GM18505 (cell line): ENCODE measurements around the gene CD109.

Experiments
- ATAC-seq: cut with Tn5 transposase; IDR thresholded peaks from one replicate; pipeline ENCODE4 v1.9.1; 2021; ENCODE audit not compliant: unreplicated experiment
- POLR2A ChIP-seq: IDR thresholded peaks from 4 replicates; pipeline ENCODE4 v1.6.1; 2011; ENCODE audit warnings: borderline replicate concordance; ENCODE audit not compliant: insufficient read depth, insufficient read length; ENCODE audit errors: extremely low read depth

Gene CD109

GRCh38 chr6:73727114-73727513 is 31.1 kb downstream of the CD109 start:
- TF ChIP-seq POLR2A = no peak
- no peak for ATAC-seq

DNA sequence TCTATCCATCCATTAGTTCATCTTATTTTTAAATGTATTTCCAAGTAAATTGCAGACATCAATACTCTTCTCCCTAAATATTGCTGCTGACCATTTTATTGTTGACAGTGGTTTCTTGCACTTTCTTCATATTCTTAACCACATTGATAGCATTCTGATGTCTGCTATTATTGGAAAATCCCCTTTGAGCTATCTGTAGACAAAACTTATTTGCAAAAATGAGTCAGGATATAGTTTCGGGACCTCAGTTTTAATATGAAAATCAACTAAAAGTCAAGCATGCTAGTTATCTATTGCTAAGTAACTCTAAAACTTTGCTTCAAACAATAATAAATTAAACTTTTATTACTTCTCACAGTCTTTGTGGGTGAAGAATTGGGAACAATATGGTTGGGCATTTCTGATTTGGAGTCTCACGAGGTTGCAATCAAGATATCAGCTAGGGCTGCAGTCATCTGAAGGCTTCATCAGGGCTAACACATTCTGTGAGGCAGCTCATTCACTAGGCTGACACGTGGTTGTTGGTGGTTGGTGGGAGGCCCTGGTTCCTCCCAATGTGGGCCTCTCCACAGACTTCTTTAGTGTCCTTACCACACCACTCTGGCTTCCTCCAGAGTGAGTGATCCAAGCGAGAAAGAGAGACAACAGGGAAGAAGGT is 32.7 kb downstream of the CD109 start:
- no peak for TF ChIP-seq POLR2A
- ATAC-seq = peak; percentile 57

DNA sequence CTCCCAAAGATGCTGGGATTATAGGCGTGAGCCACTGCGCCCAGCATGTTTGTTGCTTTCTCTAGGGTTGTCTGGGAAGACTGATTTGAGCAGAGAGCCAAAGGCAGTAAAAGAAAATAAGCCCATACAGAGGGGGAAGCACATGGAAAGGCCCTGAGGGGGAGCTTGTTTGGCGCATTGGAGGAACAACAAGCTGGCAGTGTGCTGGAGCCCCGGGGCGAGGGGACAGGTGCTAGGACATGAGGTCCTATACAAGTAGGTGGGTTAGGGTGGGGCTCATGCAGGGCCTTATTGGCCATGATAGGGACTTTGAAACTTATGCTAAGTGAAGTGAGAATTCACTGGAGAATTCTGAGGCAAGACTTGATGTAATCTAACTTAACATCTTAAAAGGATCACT is 35.3 kb downstream of the CD109 start:
- ATAC-seq = no peak
- TF ChIP-seq POLR2A = no peak

DNA sequence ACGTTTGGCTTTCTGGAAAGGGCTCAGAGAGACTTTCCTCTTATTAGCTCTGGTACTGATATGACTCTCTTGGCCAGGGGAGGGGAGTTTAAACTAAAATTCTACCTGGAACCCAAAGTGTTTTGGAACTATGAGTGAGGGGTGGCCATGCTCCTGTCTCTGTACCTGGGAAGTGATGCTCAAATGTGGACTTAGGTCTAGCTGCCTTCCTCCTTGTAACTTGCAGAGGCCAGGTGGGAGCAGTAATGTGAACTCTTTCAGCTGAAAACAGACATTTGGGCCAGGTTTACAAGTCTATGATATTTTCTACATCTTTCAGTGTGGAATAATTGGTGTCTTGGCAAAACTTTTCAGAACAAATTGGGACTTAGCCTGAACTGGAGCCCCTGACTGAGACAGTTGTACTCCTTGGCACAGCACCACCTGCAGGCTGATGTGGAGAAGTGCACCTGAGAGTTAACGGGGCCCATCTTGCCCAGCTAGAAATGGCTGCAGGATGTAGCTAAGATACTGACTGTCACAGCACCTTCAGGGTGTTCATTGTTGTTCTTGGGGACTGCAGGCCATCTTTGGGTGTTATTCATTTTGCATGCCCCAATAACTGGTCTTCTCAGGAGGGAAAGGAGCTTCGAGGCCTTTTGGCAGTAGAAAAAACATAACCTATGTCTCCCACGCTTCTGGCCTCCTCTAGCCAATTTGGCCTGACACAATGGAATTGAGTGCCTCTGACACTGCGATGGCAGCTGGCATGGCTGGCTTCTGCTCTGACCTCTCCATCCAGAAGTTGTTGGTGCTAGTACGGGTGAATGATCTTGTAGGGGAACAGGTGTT is 37.1 kb downstream of the CD109 start:
- ATAC-seq = peak; percentile 67
- TF ChIP-seq POLR2A = no peak

- ATAC-seq = no peak
- no peak for TF ChIP-seq POLR2A
Measured at GRCh38 chr6:73733791-73734190, 37.8 kb downstream of the CD109 start.

- ATAC-seq = no peak
- no peak for TF ChIP-seq POLR2A
Measured at GRCh38 chr6:73734832-73735453, 38.9 kb downstream of the CD109 start.

GRCh38 chr6:73738367-73739028 is 42.5 kb downstream of the CD109 start:
- ATAC-seq = no peak
- no peak for TF ChIP-seq POLR2A

- no peak for TF ChIP-seq POLR2A
- peak; percentile 51 for ATAC-seq
Measured at GRCh38 chr6:73739096-73739495, 43.1 kb downstream of the CD109 start.

- no peak for ATAC-seq
- no peak for TF ChIP-seq POLR2A
Measured at GRCh38 chr6:73742433-73742832, 46.4 kb downstream of the CD109 start.

DNA sequence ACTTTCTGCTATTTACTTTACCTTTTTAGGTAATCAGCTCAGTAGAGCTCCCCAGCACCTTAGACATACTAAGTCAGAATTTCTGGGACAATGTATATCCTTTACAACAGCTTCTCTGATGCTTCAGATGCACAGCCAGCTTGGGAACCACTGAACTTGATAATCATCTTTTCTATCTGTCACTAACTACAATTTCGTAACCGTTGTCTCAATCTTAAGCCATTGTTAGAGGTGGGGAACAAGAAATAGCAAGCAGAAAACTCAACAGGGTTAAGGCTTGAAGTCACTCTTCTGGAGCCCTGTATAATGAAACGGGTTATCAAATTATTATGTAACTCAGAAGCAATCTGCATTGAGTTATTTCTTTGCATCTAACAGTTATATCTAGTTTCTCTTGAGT is 47.1 kb downstream of the CD109 start:
- no peak for TF ChIP-seq POLR2A
- no peak for ATAC-seq

- TF ChIP-seq POLR2A = no peak
- ATAC-seq = no peak
Measured at GRCh38 chr6:73743556-73743955, 47.6 kb downstream of the CD109 start.

- no peak for ATAC-seq
- TF ChIP-seq POLR2A = no peak
Measured at GRCh38 chr6:73746787-73747186, 50.8 kb downstream of the CD109 start.

DNA sequence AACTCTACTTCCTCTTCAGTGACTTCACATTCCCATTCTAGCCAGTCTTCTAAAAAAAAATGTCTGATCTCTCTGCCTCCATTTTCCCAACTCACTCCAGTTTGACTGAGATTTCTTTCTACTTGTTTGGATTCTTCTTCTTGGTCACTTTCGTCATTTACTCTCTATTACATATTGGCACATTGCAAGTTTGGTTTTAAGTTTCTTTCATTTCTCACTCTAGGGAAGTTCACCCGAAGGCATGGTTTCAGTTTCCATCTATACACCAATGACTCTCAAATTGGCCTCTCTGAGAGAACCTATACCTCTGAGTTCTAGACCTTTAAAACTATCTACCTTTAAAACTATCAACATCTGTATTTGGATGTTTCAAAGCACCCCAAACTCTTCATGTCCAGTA is 51.3 kb downstream of the CD109 start:
- no peak for TF ChIP-seq POLR2A
- peak; percentile 99 for ATAC-seq
